Tibial nerve (tissue), 4 donors: ENCODE measurements around the gene RNASEH2B.

Experiments
- CTCF ChIP-seq, 5 experiments: fragments of 200-600 bp in 3 of 5; fragments of 450-650 bp in 2 of 5; sonication (generic) in 3 of 5; IDR thresholded peaks; one replicate each; pipeline ENCODE4 v1.5.1; 2016 to 2019; ENCODE audit warnings: antibody characterized with exemption in 5 of 5, mild to moderate bottlenecking in 3 of 5, moderate library complexity in 2 of 5
- EP300 ChIP-seq, 2 donors: sonication (generic); formaldehyde crosslinking; IDR thresholded peaks; one replicate each; pipeline ENCODE4 v1.6.1; 2017; ENCODE audit warnings: antibody characterized with exemption in 2 of 2, mild to moderate bottlenecking in 1 of 2
- POLR2A ChIP-seq, 2 donors: fragments of 450-650 bp; IDR thresholded peaks; one replicate each; pipeline ENCODE4 v1.6.1; 2017; ENCODE audit warnings: antibody characterized with exemption in 2 of 2, mild to moderate bottlenecking in 2 of 2, moderate library complexity in 2 of 2

GRCh38 chr13:50979187-50979586 lies 69.6 kb downstream of the RNASEH2B start:
- TF ChIP-seq CTCF (IDR thresholded peaks at IDR 0.05) (no peak), POLR2A (IDR thresholded peaks at IDR 0.05) (no peak), EP300 (IDR thresholded peaks at IDR 0.05) (peak in 1 of 2 donors; percentile 53)
